GM12892 (cell line): ENCODE results near the gene NEDD4L.

ENCODE experiments used
- POLR2A ChIP-seq: IDR thresholded peaks from 2 replicates; pipeline ENCODE4 v1.6.1; 2011; ENCODE audit warnings: low read depth, low read length, control low read depth
- TAF1 ChIP-seq: IDR thresholded peaks from 2 replicates; pipeline ENCODE4 v1.6.1; 2011; ENCODE audit warnings: low read depth, mild to moderate bottlenecking, control low read depth, low read length, borderline replicate concordance

DNA sequence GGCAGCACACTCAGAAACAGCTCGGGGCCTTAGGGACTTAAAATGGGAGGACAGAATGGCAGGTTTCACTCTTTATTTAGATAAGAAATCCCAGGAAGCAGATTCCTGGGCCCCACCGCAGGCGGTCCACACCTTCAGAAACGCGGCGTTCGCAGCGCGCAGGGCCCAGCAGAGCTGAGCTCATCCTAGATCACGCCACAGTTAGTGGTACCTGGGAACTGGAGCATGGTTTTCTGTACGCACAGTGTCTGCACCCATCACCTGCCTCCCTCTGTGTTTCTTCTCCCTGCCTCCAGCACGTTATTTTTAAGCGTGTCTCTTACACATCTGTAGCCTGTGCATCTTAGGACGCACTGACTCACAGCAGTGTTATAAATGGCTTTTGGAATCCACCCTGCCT, 342.8 kb downstream of the NEDD4L start:
- TF ChIP-seq POLR2A (no peak), TAF1 (no peak)
